ENCODE measurements around the gene ANKRD10.

DNA sequence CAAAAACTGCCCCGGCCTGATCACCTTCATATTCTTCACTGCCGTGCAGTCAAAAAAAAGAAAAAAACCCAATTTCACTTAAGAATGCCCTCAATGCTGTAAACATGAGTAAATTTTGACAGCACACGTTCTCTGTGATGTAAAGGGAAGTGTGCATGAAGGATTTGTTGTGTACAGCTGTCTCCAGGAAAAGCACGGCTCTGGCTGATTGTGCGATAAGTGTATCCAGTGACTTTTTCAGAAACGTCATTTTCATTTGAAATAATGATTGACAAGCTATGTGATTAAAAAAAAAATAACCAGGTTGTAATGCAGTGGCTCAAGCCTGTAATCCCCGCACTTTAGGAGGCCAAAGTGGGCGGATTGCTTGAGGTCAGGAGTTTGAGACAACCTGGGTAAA is 39.6 kb downstream of the ANKRD10 start:
- TF ChIP-seq, protein P1, sequence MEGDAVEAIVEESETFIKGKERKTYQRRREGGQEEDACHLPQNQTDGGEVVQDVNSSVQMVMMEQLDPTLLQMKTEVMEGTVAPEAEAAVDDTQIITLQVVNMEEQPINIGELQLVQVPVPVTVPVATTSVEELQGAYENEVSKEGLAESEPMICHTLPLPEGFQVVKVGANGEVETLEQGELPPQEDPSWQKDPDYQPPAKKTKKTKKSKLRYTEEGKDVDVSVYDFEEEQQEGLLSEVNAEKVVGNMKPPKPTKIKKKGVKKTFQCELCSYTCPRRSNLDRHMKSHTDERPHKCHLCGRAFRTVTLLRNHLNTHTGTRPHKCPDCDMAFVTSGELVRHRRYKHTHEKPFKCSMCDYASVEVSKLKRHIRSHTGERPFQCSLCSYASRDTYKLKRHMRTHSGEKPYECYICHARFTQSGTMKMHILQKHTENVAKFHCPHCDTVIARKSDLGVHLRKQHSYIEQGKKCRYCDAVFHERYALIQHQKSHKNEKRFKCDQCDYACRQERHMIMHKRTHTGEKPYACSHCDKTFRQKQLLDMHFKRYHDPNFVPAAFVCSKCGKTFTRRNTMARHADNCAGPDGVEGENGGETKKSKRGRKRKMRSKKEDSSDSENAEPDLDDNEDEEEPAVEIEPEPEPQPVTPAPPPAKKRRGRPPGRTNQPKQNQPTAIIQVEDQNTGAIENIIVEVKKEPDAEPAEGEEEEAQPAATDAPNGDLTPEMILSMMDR (IDR thresholded peaks at IDR 0.05): no peak
- no peak for TF ChIP-seq POLR2A (IDR thresholded peaks at IDR 0.05)
